Activated T-cell treated with anti-CD3 and anti-CD28 coated beads for 4 hours (primary cell): ENCODE data around the gene ZNF813.
"Not testable (repeated sequence)": the region's sequence is repeated elsewhere in the genome, so short reads cannot be mapped to it uniquely, and the experiment has no call there.

Experiments used
- DNase-seq: peaks from one replicate; pipeline ENCODE4 v3.0.0-alpha.2; 2020

ZNF813 gene

GRCh38 chr19:53485046-53486004 lies 17.8 kb downstream of the ZNF813 start:
- DNase-seq = no peak

- no peak for DNase-seq
These were observed 24.6 kb downstream of the ZNF813 start for GRCh38 chr19:53492153-53492552.

- DNase-seq = not testable (repeated sequence)
These were observed 29.9 kb downstream of the ZNF813 start for GRCh38 chr19:53497311-53498023.

- DNase-seq = not testable (repeated sequence)
These were observed 30.5 kb downstream of the ZNF813 start for GRCh38 chr19:53498024-53498395.

- not testable (repeated sequence) for DNase-seq
These were observed 35.6 kb downstream of the ZNF813 start for GRCh38 chr19:53503151-53503550.

- DNase-seq = not testable (repeated sequence)
These were observed 36.3 kb downstream of the ZNF813 start for GRCh38 chr19:53503671-53504364.

- not testable (repeated sequence) for DNase-seq
These were observed 36.8 kb downstream of the ZNF813 start for GRCh38 chr19:53504365-53504703.

GRCh38 chr19:53504885-53505284 lies 37.4 kb downstream of the ZNF813 start:
- no peak for DNase-seq

- DNase-seq = no peak
These were observed 39.2 kb downstream of the ZNF813 start for GRCh38 chr19:53506728-53507127.

- no peak for DNase-seq
These were observed 40.2 kb downstream of the ZNF813 start for GRCh38 chr19:53507523-53508442.

GRCh38 chr19:53509443-53509842 lies 41.9 kb downstream of the ZNF813 start:
- DNase-seq = no peak

GRCh38 chr19:53509845-53510244 lies 42.3 kb downstream of the ZNF813 start:
- DNase-seq = no peak

- no peak for DNase-seq
These were observed 43.8 kb downstream of the ZNF813 start for GRCh38 chr19:53511357-53511756.

- peak; percentile 36 for DNase-seq
These were observed 44.4 kb downstream of the ZNF813 start for GRCh38 chr19:53511933-53512374.

GRCh38 chr19:53515047-53515446 lies 47.5 kb downstream of the ZNF813 start:
- DNase-seq = not testable (repeated sequence)

GRCh38 chr19:53517114-53517741 lies 49.7 kb downstream of the ZNF813 start:
- no peak for DNase-seq

- no peak for DNase-seq
These were observed 50.6 kb downstream of the ZNF813 start for GRCh38 chr19:53518121-53518520.

GRCh38 chr19:53518716-53519115 lies 51.2 kb downstream of the ZNF813 start:
- no peak for DNase-seq

GRCh38 chr19:53519446-53519845 lies 51.9 kb downstream of the ZNF813 start:
- no peak for DNase-seq

GRCh38 chr19:53520163-53520546 lies 52.6 kb downstream of the ZNF813 start:
- DNase-seq = no peak

GRCh38 chr19:53520547-53521372 lies 53.2 kb downstream of the ZNF813 start:
- peak; percentile 79 for DNase-seq
